Stimulated activated CD4-positive, alpha-beta T cell treated with anti-CD3 and anti-CD28 coated beads, TNF-alpha, amount 100 ng/mL, for 4 hours (primary cell): ENCODE results near the gene PGBD5.
"Not testable (repeated sequence)": the region's sequence is repeated elsewhere in the genome, so short reads cannot be mapped to it uniquely, and the experiment has no call there.

ENCODE experiments used
- DNase-seq, 3 experiments: peaks; one replicate each; pipeline ENCODE4 v3.0.0-alpha.2; 2020; ENCODE audit warnings: low read depth in 3 of 3

Gene PGBD5

DNA sequence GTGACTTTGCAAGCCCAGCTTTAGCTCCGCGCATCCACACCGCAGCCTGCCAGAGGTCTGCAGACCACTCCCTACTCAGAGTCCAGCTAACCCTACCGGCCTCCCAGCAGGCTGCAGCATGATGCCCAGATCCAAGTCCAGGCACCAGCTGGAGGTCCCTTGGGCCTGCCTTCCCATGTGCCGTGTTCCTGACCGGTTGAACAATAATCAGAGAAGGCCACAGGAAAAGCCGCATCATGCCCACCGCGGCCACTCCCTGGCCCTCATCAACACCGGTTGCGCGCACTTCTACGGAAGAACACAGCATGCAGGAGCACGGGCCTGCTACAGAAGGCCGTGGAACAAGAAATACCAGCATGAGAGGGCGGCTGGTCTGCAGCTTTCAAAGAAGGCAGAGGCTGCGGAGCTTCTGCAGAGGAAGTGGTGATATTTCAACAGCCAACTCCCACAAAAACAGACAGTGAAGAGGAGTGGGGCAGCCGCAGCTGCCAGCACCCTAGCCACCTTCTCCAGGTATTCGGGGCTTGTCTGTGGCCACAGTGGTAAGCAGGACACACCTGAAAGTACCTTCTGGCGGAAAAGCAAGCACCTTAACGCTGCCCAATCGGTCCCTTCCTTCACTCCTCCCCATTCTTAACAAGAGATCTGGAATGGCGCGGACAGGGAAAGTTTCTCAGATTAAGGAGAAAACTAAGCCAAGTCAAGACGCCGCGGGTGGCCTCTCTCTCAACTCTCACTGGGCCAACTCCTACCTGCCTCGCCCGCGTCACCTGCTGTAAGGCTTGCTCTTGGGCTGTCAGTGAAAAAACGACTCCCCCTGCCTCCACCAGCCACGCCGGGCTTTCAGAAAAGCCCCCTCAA, 1.5 kb downstream of the PGBD5 start:
- no peak for DNase-seq

- no peak for DNase-seq
These were observed 2.2 kb downstream of the PGBD5 start for GRCh38 chr1:230423951-230424350.

- DNase-seq = no peak
These were observed 2.9 kb downstream of the PGBD5 start for GRCh38 chr1:230423261-230423660.

- DNase-seq = no peak
These were observed 3.7 kb downstream of the PGBD5 start for GRCh38 chr1:230422221-230422981.

DNA sequence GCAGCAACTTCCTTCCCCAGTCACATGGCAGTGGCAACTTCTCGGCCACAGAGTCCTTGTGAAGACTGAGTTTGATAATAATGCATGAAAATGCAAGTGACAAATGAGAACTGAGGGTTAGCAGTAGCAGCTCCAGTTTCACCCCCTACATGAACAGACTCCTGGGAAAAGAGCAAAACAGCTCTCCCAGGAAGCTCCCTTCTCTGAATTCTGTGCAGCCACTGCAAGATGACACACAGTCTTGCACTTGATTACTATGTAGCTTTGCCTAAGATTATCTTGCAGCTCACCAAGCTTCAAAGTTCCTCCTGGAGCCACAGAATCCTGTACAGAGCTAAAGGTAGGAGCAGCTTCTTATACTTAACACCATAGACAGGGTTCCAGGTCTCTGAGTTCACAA, 4.7 kb downstream of the PGBD5 start:
- no peak for DNase-seq

DNA sequence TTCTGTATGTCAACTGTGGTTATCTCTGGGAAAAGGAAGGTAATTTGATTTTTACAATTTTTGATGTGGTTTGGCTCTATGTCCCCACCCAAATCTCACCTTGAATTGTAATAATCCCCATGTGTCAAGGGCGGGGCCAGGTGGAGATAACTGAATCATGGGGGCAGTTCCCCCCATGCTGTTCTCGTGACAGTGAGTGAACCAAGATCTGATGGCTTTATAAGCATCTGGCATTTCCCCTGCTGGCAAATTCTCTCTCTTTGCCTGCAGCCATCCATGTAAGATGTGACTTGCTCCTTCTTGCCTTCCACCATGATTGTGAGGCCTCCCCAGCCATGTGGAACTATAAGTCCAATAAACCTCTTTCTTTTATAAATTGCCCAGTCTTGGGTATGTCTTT, 5.8 kb downstream of the PGBD5 start:
- DNase-seq = not testable (repeated sequence)

DNA sequence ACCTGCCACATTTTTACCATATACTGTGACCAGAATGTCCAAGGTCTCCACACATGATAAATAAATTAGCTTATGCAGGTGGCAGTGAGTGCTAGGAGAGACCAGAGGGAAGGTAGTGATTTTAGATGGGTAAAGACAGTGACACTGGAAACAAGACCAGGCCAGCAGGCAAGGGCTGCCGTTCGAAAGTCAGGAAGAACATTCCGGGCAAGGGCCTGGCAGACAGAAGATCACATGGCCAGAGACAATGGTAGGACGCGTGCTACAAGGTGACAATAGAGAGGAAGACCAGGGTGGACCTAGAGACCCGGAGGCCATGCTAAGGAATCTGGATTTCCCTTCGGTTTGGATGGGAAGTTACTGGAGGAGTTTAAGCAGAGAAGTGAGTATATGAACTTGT, 9.7 kb downstream of the PGBD5 start:
- no peak for DNase-seq

DNA sequence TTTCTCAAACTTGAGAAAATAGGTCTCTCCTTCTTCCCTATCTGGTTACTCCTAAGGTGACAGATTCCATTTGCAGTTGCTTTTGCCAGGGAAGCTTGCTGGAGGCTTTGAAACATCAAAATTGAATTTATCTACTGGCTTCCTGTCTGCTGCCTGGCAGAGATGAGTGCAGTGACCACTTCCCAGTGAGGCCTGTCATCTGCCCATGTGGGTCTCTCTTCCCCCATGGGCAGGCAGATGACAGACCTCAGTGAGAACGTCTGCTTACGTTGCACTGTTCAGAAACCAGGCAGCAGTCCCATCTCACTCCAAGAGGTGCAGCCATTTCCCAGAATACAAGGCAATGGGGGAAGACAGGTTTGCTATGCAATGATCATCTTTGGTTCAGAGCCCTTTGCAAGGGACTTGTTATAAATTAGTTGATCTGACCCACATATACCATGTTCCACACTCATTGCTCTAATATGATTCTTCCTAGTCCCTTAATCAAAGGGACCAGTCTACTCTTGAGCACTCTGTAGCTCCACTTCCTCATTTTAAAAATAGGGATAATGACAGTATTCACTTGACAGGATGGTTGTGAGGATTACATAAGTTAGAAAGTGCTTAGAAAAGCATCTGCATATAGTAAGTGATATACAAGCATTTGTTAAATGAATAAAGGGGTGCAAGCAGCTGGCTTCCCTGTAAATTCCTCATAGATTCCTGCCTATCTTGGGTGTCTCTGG, 10.6 kb downstream of the PGBD5 start:
- no peak for DNase-seq

- DNase-seq = no peak
These were observed 11.4 kb downstream of the PGBD5 start for GRCh38 chr1:230414694-230415093.

DNA sequence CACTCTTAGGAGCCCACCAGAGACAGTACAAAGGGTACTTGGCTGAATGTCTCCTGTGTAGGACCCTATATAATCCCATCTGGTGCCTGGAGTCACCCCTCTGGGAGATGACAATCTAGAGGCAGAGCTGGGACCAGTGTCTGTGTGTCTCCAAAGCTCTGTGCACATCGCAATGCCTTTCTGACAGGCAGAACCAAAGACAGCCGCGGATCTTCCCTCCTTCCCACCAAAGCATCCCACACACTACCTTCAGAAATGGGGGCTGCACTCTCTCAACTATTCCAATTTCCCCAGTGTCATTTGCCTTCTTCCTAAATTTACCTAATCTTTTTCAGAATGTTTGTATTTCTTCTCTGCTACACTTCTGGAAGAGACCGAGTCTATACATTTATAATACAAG, 12.0 kb downstream of the PGBD5 start:
- DNase-seq = no peak

GRCh38 chr1:230413061-230413460, 13.1 kb downstream of the PGBD5 start:
- DNase-seq = no peak

DNA sequence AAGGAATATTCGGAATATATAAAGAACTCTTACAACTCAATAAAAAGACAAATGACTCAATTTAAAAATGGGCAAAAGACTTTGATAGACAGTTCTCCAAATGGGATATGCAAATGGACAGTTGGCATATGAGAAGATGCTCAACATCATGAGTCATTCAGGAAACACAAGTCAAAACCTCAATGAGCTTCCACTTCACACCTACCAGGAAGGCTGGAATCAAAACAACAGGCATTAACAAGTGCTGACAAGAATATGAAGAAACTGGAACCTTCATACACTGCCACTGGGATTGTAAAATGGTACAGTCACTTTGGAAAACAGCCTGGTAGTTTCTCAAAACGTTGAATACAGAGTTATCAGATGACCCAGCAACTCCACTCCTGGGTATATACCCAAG, 17.2 kb downstream of the PGBD5 start:
- no peak for DNase-seq

DNA sequence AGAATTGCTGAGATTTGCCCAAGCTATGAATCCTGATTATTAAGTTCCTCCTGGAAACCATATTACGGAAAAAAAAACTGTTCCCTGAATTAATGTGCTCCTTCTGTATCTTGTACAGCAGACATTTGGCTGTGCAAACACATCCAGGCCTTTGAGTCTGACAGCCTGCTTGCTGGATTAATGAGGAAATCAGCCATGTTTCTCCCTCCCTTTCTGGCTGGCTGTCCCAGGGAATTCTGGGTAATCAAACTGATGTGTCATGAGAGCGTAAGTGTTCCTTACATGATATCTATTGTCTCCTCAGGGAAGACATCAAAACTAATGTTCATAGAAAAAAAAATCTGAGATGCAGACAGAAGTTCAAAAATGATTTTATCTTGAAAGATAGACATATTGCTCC, 18.8 kb downstream of the PGBD5 start:
- DNase-seq = no peak

- not testable (repeated sequence) for DNase-seq
These were observed 19.4 kb downstream of the PGBD5 start for GRCh38 chr1:230406727-230407126.

DNA sequence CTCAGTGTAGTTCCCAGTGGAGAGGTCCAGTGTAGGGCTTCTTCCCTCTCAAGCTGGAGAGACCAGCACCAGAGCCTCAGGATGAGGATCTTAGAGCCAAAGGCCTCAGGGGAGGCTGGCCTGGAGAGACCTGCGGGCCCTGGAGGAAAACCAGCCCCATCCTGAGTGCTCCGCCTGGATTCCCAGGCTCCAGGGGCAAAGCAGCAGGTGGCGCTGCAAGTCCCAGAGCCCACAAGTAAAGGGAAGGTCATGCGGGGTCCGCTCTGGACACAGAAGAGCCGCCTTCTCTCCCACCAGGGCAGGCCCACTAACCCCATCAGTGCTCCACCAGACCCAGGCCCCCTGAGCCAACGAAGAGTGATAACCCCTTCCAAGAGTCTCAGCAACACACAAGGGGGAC, 22.7 kb downstream of the PGBD5 start:
- no peak for DNase-seq

DNA sequence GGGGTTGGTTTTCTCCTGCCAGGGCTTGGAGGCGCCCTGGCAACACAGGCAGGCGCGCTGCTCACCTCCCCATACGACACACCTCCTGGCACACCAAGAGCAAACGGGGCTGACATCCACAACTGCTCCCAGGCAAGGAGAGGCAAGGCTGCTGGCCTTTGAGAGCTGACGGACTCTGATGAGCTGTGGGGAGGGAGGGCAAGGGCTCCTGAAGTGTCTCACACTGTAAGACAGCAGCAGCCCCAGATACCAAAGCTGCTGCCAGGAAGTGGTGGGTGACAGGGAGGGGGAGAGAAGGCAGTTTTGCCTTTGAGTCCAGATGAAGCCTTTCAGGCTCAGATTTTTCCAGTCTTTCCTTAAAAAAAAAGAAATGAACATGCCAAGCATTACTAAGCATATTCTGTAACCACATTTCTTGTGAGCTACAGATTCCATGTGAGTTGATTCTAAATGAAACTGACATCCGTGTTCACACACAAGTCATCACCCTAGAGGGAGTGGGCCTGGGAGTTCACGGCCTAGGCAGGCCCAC, 24.3 kb downstream of the PGBD5 start:
- no peak for DNase-seq

- no peak for DNase-seq
These were observed 25.0 kb downstream of the PGBD5 start for GRCh38 chr1:230401101-230401500.

DNA sequence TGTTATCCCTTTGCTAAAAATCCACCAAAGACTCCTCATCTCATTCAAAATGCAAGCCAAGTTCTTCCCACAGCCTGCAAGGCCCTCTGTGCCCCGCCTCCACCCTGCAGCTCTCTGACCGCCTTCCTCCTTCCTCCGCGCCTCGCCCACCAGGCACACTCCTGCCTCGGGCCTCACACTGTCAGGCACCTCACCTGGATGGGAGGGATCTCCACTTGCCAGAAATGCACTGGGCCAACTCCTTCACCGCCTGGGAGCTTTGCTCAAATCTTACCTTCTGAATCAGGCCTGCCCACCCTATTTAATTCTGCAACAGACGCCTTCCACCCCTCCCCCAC, 26.2 kb downstream of the PGBD5 start:
- no peak for DNase-seq

DNA sequence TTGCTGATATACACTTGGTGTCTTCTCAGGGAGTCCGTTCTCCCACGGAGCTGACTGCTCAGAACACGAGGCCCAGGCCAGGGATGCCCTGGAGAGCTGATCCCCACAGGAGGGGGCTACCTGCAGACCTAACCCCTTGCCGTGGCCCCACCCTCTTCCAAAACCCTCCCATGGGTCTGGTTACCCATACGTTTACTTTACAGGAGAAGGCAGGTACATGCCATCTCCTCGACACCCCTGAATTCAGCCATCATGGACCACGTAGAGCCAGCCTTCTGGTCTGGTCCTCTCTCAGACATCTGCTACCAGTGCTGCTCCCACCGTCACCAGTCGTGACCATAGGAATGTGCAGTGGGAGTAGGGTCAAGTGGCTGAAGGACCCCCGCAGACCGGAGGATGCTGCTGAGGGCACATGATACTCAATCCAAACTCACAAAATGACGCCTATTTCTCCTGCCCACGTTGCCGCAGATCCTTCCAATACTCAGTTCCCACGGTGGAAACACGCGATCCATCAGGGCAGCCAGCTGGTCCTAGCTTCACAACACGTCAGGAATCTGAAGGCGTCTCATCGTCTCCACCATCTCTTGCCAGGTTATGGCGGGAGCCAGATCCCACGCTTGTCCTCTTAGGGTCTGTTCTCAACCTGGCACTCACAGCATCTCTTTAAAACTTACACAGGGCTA, 26.7 kb downstream of the PGBD5 start:
- no peak for DNase-seq

DNA sequence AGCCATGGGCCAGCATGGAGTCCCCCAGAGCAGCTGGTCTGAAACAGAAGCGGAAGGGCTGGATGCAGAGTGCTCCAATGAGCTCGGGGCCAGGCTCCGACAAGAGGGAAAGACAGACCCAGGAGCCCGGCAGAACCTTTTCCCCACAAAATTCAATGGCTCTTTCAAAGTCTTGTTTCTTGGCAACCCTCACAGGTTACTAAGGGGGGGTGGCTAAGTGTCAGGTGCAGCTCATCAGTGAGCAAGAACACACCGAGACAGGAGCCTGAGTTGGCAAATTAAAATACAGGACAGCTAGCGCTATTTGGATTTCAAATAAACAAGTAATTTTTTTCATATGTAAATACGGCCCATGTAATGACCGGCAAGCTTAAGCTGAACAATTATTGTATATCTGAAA, 27.3 kb downstream of the PGBD5 start:
- no peak for DNase-seq

DNA sequence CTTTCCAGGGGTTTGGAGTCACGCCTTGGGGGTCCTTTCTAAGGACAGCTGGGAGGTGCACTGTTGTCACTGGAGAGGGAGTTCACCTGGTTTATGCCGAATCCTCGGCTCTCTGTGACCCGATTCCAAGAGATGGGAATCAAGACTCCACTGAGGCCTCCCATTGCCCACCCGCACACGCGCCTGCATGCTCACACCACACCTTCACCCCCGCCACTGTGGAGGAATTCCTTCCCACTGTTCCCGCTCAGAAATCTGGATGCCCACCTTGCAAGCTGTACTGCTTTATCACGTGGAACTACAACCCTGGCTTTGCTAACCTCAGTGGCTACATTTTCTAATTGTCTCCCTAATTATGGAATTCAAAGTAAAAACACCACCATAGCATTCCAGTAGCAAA, 29.2 kb downstream of the PGBD5 start:
- no peak for DNase-seq

GRCh38 chr1:230395932-230396331, 30.2 kb downstream of the PGBD5 start:
- no peak for DNase-seq
